DND-41 (cell line): ENCODE results near the gene OXSM.

ENCODE experiments used
- ATAC-seq: fragments of 200-7000 bp; cut with Tn5 transposase; 3 replicates; pipeline ENCODE4 v1.9.1; 2021; ENCODE audit warnings: low read depth; ENCODE audit not compliant: insufficient read depth
- DNase-seq: peaks from one replicate; pipeline ENCODE4 v3.0.0-alpha.2; 2020
- H2AFZ ChIP-seq: 2 replicates; pipeline ENCODE4 v1.6.0; 2012; ENCODE audit warnings: low read depth, low read length
- H3K27ac ChIP-seq: 2 replicates; pipeline ENCODE4 v1.5.1; 2012; ENCODE audit warnings: low read length, inconsistent platforms
- H3K27me3 ChIP-seq: fragments of 200-600 bp; sonication (generic); 2 replicates; pipeline ENCODE4 v1.6.0; 2012; ENCODE audit warnings: low read length, mild to moderate bottlenecking, inconsistent platforms; ENCODE audit not compliant: insufficient read depth, poor library complexity
- H3K36me3 ChIP-seq: 2 replicates; pipeline ENCODE4 v1.5.1; 2012; ENCODE audit warnings: low read length, inconsistent platforms; ENCODE audit not compliant: insufficient read depth
- H3K4me1 ChIP-seq: 2 replicates; pipeline ENCODE4 v1.5.1; 2012; ENCODE audit warnings: mild to moderate bottlenecking, low read length; ENCODE audit not compliant: insufficient read depth
- H3K4me2 ChIP-seq: 2 replicates; pipeline ENCODE4 v1.6.0; 2012; ENCODE audit warnings: mild to moderate bottlenecking, moderate library complexity, low read length, inconsistent platforms; ENCODE audit not compliant: insufficient read depth
- H3K4me3 ChIP-seq, 2 experiments: fragments of 200-600 bp in 1 of 2; shearing (Covaris generic) in 1 of 2; 2 replicates each; pipeline ENCODE4 v1.5.1; 2012 to 2016; ENCODE audit warnings: inconsistent platforms in 2 of 2, low read length in 2 of 2, mild to moderate bottlenecking in 2 of 2, low read depth in 1 of 2, moderate library complexity in 1 of 2
- H3K79me2 ChIP-seq: 2 replicates; pipeline ENCODE4 v1.6.0; 2012; ENCODE audit warnings: low read length, inconsistent platforms; ENCODE audit not compliant: insufficient read depth
- H3K9ac ChIP-seq: 2 replicates; pipeline ENCODE4 v1.6.0; 2012; ENCODE audit warnings: low read depth, mild to moderate bottlenecking, inconsistent platforms, low read length, moderate library complexity
- H3K9me3 ChIP-seq: 2 replicates; pipeline ENCODE4 v1.5.1; 2012; ENCODE audit warnings: low read length, moderate library complexity, mild to moderate bottlenecking, inconsistent platforms; ENCODE audit not compliant: insufficient read depth, severe bottlenecking
- H4K20me1 ChIP-seq: 2 replicates; pipeline ENCODE4 v1.6.0; 2012; ENCODE audit warnings: low read length; ENCODE audit not compliant: insufficient read depth
- EZH2 ChIP-seq: IDR thresholded peaks from 3 replicates; pipeline ENCODE4 v1.6.1; 2012; ENCODE audit warnings: borderline replicate concordance, low read depth, mild to moderate bottlenecking, moderate library complexity, low read length, inconsistent platforms; ENCODE audit not compliant: severe bottlenecking
- TF ChIP-seq, protein P1 (sequence below): IDR thresholded peaks from 2 replicates; pipeline ENCODE4 v1.5.1; 2012; ENCODE audit warnings: borderline replicate concordance, low read length, moderate library complexity, mild to moderate bottlenecking; ENCODE audit not compliant: poor library complexity, severe bottlenecking; ENCODE audit errors: extremely low read depth

Gene OXSM

GRCh38 chr3:25751725-25752124 lies 38.2 kb upstream of the OXSM start:
- peaks cover 18% of the 10 kb centered on the region; the same call in 1 of the 2 replicates for H3K79me2 ChIP-seq
- no peak overlapping the region for H2AFZ ChIP-seq
- H3K9ac ChIP-seq: no peak overlapping the region
- DNase-seq (no peak), ATAC-seq (no peak)
- TF ChIP-seq EZH2: no peak
- TF ChIP-seq, protein P1, sequence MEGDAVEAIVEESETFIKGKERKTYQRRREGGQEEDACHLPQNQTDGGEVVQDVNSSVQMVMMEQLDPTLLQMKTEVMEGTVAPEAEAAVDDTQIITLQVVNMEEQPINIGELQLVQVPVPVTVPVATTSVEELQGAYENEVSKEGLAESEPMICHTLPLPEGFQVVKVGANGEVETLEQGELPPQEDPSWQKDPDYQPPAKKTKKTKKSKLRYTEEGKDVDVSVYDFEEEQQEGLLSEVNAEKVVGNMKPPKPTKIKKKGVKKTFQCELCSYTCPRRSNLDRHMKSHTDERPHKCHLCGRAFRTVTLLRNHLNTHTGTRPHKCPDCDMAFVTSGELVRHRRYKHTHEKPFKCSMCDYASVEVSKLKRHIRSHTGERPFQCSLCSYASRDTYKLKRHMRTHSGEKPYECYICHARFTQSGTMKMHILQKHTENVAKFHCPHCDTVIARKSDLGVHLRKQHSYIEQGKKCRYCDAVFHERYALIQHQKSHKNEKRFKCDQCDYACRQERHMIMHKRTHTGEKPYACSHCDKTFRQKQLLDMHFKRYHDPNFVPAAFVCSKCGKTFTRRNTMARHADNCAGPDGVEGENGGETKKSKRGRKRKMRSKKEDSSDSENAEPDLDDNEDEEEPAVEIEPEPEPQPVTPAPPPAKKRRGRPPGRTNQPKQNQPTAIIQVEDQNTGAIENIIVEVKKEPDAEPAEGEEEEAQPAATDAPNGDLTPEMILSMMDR: no peak
- H3K4me1 ChIP-seq: no peaks in the 10 kb centered on the region
- no peak overlapping the region for H3K4me2 ChIP-seq
- H3K27me3 ChIP-seq: no peaks in the 10 kb centered on the region
- H4K20me1 ChIP-seq: peaks cover 3% of the 10 kb centered on the region; the same call in 1 of the 2 replicates
- H3K4me3 ChIP-seq: no peak overlapping the region
- H3K36me3 ChIP-seq: peaks cover 80% of the 10 kb centered on the region
- no peaks in the 10 kb centered on the region for H3K9me3 ChIP-seq
- no peak overlapping the region for H3K27ac ChIP-seq

GRCh38 chr3:25768851-25769250 lies 21.0 kb upstream of the OXSM start:
- H3K79me2 ChIP-seq: peaks cover 72% of the 10 kb centered on the region
- H3K4me3 ChIP-seq: no peak overlapping the region
- DNase-seq (no peak), ATAC-seq (no peak)
- H3K27me3 ChIP-seq: no peaks in the 10 kb centered on the region
- TF ChIP-seq, protein P1: no peak
- no peak for TF ChIP-seq EZH2
- H3K27ac ChIP-seq: no peak overlapping the region
- H3K4me2 ChIP-seq: no peak overlapping the region
- H4K20me1 ChIP-seq: peaks cover 9% of the 10 kb centered on the region; the same call in 1 of the 2 replicates
- H3K9me3 ChIP-seq: no peaks in the 10 kb centered on the region
- H3K4me1 ChIP-seq: no peaks in the 10 kb centered on the region
- peaks cover 40% of the 10 kb centered on the region for H3K36me3 ChIP-seq
- no peak overlapping the region for H2AFZ ChIP-seq
- H3K9ac ChIP-seq: no peak overlapping the region

GRCh38 chr3:25775936-25776335 lies 14.0 kb upstream of the OXSM start:
- H3K27ac ChIP-seq: no peak overlapping the region
- no peak for DNase-seq
- H3K9ac ChIP-seq: no peak overlapping the region
- H2AFZ ChIP-seq: no peak overlapping the region
- H3K9me3 ChIP-seq: no peaks in the 10 kb centered on the region
- TF ChIP-seq, protein P1: no peak
- no peak for TF ChIP-seq EZH2
- H3K4me3 ChIP-seq: no peak overlapping the region
- H3K4me1 ChIP-seq: peaks cover 10% of the 10 kb centered on the region
- H4K20me1 ChIP-seq: no peaks in the 10 kb centered on the region; the same call in 1 of the 2 replicates
- H3K27me3 ChIP-seq: no peaks in the 10 kb centered on the region
- no peak overlapping the region for H3K4me2 ChIP-seq
- no peak for ATAC-seq
- H3K36me3 ChIP-seq: peaks cover 56% of the 10 kb centered on the region
- H3K79me2 ChIP-seq: peaks cover 77% of the 10 kb centered on the region

- Histone ChIP-seq H3K79me2 (peaks cover 69% of the 10 kb centered on the region), H3K4me2 (peak overlapping the region; percentile 82), H3K27me3 (no peaks in the 10 kb centered on the region), H4K20me1 (peaks cover 8% of the 10 kb centered on the region), H3K9ac (no peak overlapping the region), H2AFZ (no peak overlapping the region), H3K9me3 (no peaks in the 10 kb centered on the region), H3K4me3 (no peak overlapping the region; a peak in 1 of 4 replicates), H3K4me1 (peaks cover 37% of the 10 kb centered on the region), H3K36me3 (peaks cover 39% of the 10 kb centered on the region), H3K27ac (no peak overlapping the region)
- TF ChIP-seq EZH2: no peak
- TF ChIP-seq, protein P1: no peak
- DNase-seq (no peak), ATAC-seq (no peak)
Measured at GRCh38 chr3:25780618-25781017, 9.3 kb upstream of the OXSM start.
